ENCODE results near the gene EIF3D. TPM values are rescaled to one million over a fixed set of nuclear protein-coding genes. Genes with fewer than 3 reads are reported as not detected.
A peak's percentile ranks its signal among the peaks of the same experiment; 100 is the strongest.

The EIF3D gene
- total and polyA plus RNA-seq, 2 of the 13 experiments (the other 11 are each of a cell fraction or from before 2014, with no cell fraction given) = 118 to 274 TPM

DNA sequence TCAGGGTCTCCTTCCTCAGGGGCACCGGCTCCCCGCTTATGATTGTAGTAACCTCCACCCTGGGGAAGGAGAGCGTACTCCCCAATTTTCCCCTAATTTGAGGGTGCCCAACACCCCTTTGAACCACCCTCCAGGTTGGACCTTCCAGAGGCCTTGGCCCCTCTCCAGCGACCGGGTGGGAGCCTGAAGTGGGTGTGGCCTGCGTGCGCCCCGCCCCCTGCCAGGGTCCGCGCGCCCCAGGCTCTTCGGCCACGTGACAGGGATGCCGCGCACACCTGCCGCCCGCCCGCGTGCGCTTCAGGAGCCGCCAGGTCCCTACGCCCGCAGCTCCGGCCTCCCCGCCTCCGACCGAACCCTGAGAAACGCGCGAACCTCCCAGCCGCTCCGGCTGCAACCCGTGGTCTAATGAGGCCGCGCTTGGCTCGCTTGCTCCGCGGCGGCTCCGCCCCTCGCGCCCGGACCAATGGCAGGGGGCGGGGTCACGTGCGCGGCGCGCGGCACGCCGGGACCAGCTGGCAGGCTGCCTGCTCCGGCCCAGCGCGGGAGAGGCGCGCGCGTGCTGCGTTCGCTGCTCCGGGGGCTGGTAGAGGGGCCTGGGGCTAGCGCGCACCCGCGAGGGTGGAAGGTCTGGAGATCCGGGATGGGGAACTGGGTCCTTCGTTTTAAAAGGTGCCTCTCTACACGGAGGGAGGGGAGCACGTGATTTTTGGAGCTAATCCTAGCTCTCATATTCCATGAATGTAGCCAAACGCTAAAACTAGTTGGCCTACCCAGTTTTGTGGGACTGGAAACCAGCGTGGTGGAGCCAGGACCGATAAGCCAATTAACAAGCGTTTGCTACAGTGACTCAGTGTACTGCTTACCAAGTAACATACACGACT, 22.1 kb downstream of the EIF3D start, which contains the start of gene FOXRED2 (continued):
- TF ChIP-seq, protein P1, sequence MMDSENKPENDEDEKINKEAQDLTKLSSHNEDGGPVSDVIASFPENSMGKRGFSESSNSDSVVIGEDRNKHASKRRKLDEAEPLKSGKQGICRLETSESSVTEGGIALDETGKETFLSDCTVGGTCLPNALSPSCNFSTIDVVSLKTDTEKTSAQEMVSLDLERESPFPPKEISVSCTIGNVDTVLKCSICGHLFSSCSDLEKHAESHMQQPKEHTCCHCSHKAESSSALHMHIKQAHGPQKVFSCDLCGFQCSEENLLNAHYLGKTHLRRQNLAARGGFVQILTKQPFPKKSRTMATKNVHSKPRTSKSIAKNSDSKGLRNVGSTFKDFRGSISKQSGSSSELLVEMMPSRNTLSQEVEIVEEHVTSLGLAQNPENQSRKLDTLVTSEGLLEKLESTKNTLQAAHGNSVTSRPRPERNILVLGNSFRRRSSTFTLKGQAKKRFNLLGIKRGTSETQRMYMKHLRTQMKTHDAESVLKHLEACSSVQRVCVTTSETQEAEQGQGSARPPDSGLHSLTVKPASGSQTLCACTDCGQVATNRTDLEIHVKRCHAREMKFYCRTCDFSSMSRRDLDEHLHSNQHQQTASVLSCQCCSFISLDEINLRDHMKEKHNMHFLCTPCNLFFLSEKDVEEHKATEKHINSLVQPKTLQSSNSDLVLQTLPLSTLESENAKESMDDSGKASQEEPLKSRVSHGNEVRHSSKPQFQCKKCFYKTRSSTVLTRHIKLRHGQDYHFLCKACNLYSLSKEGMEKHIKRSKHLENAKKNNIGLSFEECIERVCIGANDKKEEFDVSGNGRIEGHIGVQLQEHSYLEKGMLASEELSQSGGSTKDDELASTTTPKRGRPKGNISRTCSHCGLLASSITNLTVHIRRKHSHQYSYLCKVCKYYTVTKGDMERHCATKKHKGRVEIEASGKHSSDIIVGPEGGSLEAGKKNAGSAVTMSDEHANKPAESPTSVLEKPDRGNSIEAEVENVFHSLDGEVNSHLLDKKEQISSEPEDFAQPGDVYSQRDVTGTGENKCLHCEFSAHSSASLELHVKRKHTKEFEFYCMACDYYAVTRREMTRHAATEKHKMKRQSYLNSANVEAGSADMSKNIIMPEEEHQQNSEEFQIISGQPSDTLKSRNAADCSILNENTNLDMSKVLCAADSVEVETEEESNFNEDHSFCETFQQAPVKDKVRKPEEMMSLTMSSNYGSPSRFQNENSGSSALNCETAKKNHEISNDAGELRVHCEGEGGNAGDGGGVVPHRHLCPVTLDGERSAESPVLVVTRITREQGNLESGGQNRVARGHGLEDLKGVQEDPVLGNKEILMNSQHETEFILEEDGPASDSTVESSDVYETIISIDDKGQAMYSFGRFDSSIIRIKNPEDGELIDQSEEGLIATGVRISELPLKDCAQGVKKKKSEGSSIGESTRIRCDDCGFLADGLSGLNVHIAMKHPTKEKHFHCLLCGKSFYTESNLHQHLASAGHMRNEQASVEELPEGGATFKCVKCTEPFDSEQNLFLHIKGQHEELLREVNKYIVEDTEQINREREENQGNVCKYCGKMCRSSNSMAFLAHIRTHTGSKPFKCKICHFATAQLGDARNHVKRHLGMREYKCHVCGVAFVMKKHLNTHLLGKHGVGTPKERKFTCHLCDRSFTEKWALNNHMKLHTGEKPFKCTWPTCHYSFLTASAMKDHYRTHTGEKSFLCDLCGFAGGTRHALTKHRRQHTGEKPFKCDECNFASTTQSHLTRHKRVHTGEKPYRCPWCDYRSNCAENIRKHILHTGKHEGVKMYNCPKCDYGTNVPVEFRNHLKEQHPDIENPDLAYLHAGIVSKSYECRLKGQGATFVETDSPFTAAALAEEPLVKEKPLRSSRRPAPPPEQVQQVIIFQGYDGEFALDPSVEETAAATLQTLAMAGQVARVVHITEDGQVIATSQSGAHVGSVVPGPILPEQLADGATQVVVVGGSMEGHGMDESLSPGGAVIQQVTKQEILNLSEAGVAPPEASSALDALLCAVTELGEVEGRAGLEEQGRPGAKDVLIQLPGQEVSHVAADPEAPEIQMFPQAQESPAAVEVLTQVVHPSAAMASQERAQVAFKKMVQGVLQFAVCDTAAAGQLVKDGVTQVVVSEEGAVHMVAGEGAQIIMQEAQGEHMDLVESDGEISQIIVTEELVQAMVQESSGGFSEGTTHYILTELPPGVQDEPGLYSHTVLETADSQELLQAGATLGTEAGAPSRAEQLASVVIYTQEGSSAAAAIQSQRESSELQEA (CRISPR knock-in tag; IDR thresholded peaks at IDR 0.05; ENCODE audit: not compliant biosample characterization) = peak; percentile 68
- TF ChIP-seq AHR (CRISPR knock-in tag; IDR thresholded peaks at IDR 0.05) = peak; percentile 75; the same call in 1 of the 2 replicates
- TF ChIP-seq, protein P2, sequence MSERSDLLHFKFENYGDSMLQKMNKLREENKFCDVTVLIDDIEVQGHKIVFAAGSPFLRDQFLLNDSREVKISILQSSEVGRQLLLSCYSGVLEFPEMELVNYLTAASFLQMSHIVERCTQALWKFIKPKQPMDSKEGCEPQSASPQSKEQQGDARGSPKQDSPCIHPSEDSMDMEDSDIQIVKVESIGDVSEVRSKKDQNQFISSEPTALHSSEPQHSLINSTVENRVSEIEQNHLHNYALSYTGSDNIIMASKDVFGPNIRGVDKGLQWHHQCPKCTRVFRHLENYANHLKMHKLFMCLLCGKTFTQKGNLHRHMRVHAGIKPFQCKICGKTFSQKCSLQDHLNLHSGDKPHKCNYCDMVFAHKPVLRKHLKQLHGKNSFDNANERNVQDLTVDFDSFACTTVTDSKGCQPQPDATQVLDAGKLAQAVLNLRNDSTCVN (CRISPR knock-in tag; IDR thresholded peaks at IDR 0.05; ENCODE audit: borderline replicate concordance) = peak; percentile 27; the same call in 1 of the 2 replicates
- TF ChIP-seq TOPORS (CRISPR knock-in tag; IDR thresholded peaks at IDR 0.05) = peak; percentile 98
- TF ChIP-seq, protein P3, sequence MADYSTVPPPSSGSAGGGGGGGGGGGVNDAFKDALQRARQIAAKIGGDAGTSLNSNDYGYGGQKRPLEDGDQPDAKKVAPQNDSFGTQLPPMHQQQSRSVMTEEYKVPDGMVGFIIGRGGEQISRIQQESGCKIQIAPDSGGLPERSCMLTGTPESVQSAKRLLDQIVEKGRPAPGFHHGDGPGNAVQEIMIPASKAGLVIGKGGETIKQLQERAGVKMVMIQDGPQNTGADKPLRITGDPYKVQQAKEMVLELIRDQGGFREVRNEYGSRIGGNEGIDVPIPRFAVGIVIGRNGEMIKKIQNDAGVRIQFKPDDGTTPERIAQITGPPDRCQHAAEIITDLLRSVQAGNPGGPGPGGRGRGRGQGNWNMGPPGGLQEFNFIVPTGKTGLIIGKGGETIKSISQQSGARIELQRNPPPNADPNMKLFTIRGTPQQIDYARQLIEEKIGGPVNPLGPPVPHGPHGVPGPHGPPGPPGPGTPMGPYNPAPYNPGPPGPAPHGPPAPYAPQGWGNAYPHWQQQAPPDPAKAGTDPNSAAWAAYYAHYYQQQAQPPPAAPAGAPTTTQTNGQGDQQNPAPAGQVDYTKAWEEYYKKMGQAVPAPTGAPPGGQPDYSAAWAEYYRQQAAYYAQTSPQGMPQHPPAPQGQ (CRISPR knock-in tag; IDR thresholded peaks at IDR 0.05; ENCODE audit: borderline replicate concordance) = 0 out of 2 replicates have a peak, but pooled peaks have one; percentile 76
- TF ChIP-seq ZNF446 (CRISPR knock-in tag; IDR thresholded peaks at IDR 0.05) = peak; percentile 98
- TF ChIP-seq MED13 (CRISPR knock-in tag; IDR thresholded peaks at IDR 0.05) = peak; percentile 51; the same call in 1 of the 2 replicates
- no peak for TF ChIP-seq MZF1 (CRISPR knock-in tag; IDR thresholded peaks at IDR 0.05; ENCODE audit: borderline replicate concordance)
- TF ChIP-seq ZNF563 (CRISPR knock-in tag; IDR thresholded peaks at IDR 0.05) = peak; percentile 98
- TF ChIP-seq ZNF274 (CRISPR knock-in tag; IDR thresholded peaks at IDR 0.05) = peak; percentile 99
- TF ChIP-seq RFX3 (CRISPR knock-in tag; IDR thresholded peaks at IDR 0.05) = no peak
- peak; percentile 99; the same call in 1 of the 2 replicates for TF ChIP-seq ZNF607 (CRISPR knock-in tag; IDR thresholded peaks at IDR 0.05; ENCODE audit: borderline replicate concordance)
- 0 out of 2 replicates have a peak, but pooled peaks have one; percentile 33 for TF ChIP-seq KMT2A (CRISPR knock-in tag; IDR thresholded peaks at IDR 0.05)
- no peak for TF ChIP-seq NFE2L2 (IDR thresholded peaks at IDR 0.05; ENCODE audit: low read length)
- TF ChIP-seq ZFY (CRISPR knock-in tag; IDR thresholded peaks at IDR 0.05) = peak; percentile 95
